GM19468 (cell line): ENCODE results near the gene GALNT13.
"Not testable (repeated sequence)": the region's sequence is repeated elsewhere in the genome, so short reads cannot be mapped to it uniquely, and the experiment has no call there.

Experiments used
- ATAC-seq: cut with Tn5 transposase; IDR thresholded peaks from one replicate; pipeline ENCODE4 v1.9.1; 2021; ENCODE audit warnings: mild to moderate bottlenecking, moderate library complexity, moderate number of reproducible peaks; ENCODE audit not compliant: unreplicated experiment; ENCODE audit errors: extremely low read depth

GALNT13 gene

GRCh38 chr2:154455166-154455565 is 583.4 kb downstream of the GALNT13 start:
- no peak for ATAC-seq

GRCh38 chr2:154455866-154456265 is 584.1 kb downstream of the GALNT13 start:
- ATAC-seq = no peak

GRCh38 chr2:154457286-154457685 is 585.6 kb downstream of the GALNT13 start:
- no peak for ATAC-seq

DNA sequence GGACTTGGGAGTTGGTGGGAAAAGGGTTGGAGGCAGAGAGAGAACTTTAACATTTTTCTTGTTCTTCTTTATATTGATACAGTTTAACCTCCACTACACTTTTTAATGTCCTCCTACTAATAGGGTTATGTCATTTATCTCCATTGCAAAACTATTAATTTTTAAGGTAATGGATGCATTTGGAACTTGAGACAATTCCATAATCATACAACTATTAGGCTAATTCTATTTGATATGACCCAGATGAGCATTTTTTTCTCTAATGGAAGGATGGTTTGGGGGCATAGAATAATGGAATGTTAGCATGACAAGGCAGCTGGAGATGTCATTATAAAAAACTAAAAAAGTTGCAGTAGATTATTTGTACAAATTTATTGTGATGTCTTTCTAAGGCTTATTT is 587.6 kb downstream of the GALNT13 start:
- no peak for ATAC-seq

- no peak for ATAC-seq
Measured at GRCh38 chr2:154462634-154463033, 590.9 kb downstream of the GALNT13 start.

DNA sequence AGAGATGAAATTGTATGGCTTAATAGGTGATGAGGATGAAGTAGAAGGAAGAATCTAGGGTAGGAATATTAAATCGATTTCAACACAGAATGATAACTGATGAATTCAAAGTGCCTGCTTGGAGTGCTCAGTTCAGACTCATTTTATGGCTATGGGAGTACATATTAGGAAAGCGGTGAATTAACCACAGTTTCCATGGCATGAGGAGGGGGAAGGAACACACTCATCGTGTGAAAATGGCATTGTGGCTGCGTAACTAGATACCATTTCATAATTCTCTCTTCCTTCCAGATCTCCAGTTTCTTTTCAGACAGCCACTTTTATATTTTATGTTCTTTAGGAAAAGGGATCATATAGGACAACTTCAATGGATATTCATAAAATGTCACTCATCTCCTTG is 594.5 kb downstream of the GALNT13 start:
- no peak for ATAC-seq

DNA sequence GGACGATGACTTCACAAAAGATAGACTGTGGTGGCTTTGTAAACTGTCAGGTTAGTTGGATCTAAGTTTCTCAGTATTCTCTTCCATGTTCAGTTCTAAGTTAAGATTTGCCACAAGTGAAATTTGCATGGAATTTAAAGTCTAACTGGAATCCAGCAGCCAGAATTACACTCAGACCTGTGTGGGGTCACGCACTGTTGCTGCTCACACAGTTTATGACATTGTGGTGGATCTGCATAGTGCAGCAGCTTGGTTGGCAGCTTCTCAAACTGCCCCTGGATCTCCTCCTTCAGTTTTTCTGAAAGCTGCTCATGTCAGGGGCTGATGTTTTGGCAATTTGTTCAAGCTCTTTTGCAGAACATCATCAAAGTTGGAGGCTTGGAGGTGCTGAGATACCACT is 598.7 kb downstream of the GALNT13 start:
- ATAC-seq = no peak

DNA sequence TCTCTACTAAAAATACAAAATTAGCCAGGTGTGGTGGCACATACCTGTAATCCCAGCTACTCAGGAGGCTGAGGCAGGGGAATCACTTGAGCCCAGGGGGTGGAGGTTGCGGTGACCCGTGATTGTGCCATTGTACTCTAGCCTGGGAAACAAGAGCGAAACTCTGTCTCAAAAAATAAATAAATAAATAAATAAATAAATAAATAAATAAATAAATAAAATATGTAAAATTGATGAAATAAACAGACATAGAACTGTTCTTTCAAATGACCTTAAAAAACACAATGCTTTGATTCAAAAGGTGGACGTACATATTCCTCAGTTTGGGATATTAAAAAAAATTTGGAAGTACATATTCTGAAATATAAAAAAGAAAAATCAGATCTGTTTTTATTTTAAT is 599.8 kb downstream of the GALNT13 start:
- not testable (repeated sequence) for ATAC-seq

DNA sequence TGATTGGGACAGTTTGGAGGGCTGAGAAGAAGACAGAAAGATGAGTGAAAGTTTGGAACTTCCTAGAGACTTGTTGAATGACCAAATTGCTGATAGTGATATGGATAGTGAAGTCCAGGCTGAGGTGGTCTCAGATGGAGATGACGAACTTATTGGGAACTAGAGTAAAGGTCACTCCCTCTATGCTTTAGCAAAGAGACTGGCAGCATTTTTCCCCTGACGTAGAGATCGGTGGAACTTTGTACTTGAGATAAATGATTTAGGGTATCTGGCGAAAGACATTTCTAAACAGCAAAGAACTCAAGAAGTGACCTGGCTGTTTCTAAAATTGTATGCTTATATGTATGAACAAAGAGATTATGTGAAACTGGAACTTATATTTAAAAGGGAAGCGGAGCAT is 605.6 kb downstream of the GALNT13 start:
- no peak for ATAC-seq

DNA sequence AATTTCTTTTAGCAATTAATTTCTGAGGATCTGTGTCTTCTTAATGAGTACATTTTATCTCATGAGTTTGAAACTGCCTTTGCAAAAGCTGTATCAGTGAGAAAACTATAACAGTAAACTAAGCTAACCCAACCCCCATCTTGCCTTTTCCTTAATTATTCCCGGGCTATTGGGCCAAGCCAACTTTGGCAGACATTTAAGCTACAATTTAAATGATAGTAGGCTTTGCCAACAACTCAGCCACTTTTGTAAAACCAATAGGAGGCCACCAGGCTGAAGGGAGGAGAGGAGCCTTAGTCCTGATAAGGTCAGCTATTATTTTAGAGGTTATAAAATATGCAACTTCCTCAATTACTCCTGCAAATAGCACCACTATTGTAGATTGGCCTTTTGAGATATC is 608.8 kb downstream of the GALNT13 start:
- ATAC-seq = no peak

DNA sequence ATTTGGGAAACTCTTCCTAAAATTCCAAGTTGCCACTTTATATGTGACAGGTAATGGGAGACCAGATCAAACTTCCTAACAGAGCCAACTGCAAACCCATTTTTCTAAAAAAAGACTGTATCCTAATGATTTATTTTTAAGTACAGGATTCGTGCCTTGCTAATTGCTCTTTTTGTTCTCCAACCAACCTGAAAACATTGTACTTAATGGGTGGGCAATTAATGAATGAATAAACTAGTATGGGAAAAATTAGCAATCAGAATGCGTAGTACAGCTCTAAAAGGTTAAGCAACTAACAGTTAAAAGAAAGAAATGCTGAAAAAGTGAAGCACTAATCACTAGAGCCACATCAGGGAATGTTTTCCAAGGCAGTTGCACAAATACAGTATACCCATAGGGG is 609.6 kb downstream of the GALNT13 start:
- ATAC-seq = no peak

DNA sequence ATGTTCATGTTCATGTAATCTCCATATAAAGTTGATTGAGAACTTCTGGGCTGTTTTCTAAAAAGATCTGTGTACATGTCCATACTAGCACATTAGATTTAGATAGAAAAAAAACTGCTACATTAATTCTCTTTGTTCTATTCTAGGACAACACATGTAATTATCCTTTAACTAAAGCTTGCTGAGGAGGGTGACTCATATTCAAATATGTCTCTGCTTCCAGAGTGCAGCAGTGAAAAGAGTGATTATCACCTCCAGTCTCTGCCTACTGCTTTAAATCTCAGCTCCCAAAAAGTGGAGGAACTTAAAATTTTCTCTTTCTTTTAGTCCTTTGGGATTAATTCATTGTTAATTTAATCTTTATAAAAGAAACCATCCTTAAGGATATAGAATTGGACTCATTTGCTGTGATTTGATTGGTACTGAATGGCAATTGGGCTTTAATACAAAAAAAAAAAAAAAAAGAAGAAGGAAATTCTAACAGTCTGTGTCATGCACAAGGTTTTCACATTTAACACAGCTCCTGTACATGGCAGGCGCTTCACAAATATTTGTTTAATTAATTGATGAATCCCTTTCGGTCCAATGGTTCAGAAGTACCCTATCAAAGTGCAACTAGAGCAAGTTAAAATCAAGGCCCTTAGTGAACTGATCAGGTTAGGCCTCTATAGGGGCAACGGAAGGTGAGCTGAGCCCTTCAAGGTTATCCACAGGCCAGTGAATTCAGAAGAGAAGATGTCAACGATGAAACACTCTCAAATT is 612.8 kb downstream of the GALNT13 start:
- no peak for ATAC-seq

DNA sequence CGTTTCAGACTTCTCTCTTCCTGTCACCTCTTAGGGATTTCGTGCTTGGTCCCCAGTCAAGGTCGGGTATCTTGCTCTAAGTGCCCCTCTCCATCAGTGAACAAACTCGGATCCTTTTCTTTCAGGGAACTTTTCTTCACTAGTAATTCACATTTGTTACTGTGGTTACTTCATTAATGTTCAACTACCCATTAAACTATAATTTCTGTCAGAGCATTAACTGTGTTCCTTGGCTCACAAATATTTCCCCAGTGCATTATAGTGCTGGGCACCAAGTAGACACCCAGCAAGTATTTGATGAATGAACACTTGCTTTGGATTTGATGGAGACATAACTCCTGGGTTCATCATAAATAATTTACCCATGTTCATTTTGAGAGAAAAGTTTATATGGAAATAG is 617.1 kb downstream of the GALNT13 start:
- ATAC-seq = no peak

DNA sequence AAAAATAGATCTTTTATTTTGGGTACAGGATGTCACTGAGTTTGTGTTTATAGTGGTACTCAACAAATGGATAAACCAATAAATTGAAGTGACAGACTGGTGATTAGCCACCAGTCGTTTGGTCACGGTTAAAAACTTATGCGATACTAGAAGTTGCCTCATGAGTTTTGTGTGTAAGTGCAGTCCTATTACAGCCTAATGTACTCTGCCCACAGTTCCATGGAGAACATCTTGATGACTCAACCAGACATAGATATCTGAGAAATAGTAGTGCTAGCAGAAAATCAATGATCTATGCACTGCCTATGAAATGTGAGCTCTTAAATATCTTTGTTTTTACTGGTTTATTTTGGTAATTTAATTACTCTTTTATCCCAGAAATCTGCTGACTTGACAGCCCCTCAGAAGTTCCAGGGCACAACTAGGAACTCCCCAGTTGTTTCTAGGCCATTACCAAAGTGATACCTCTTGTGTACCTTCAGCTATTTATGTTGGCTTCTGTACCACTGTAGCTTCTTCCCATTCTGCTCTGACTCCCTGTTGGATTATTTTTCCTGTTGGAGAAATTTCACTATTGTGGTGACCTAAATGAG is 617.6 kb downstream of the GALNT13 start:
- no peak for ATAC-seq

- no peak for ATAC-seq
Measured at GRCh38 chr2:154490530-154490929, 618.8 kb downstream of the GALNT13 start.

GRCh38 chr2:154495455-154495868 is 623.7 kb downstream of the GALNT13 start:
- ATAC-seq = peak; percentile 22

GRCh38 chr2:154497019-154497418 is 625.3 kb downstream of the GALNT13 start:
- no peak for ATAC-seq
